CD4-positive, CD25-positive, alpha-beta regulatory T cell (primary cell): ENCODE measurements around the gene EXOC4. TPM values are rescaled to one million over a fixed set of nuclear protein-coding genes. Genes with fewer than 3 reads are reported as not detected.

Source experiments
- ATAC-seq, 2 donors: fragments of 150-1000 bp; cut with Tn5 transposase; one replicate each; pipeline ENCODE4 v1.10.0; 2021; ENCODE audit warnings: low read depth in 2 of 2, moderate number of reproducible peaks in 2 of 2, moderate library complexity in 1 of 2
- DNase-seq, 3 donors: peaks; one replicate each; pipeline versions ENCODE4 v3.0.0 to v3.0.0-alpha.2; 2012 to 2022; ENCODE audit warnings: mixed read lengths in 1 of 3
- H3K27ac ChIP-seq: one replicate; pipeline ENCODE4 v1.7.0; 2013; ENCODE audit warnings: mild to moderate bottlenecking, low read length; ENCODE audit not compliant: insufficient read depth, poor library complexity, severe bottlenecking
- H3K27me3 ChIP-seq: one replicate; pipeline ENCODE4 v1.7.0; 2013; ENCODE audit warnings: low read length; ENCODE audit not compliant: control insufficient read depth, insufficient read depth
- H3K36me3 ChIP-seq: one replicate; pipeline ENCODE4 v1.7.0; 2013; ENCODE audit warnings: mild to moderate bottlenecking, low read length, moderate library complexity; ENCODE audit not compliant: control insufficient read depth, insufficient read depth
- H3K4me1 ChIP-seq: 2 replicates; pipeline ENCODE4 v1.7.0; 2013; ENCODE audit warnings: mild to moderate bottlenecking, low read length; ENCODE audit not compliant: insufficient read depth, control insufficient read depth, poor library complexity, severe bottlenecking
- H3K4me3 ChIP-seq: one replicate; pipeline ENCODE4 v1.7.0; 2013; ENCODE audit warnings: low read depth, mild to moderate bottlenecking, low read length, moderate library complexity
- H3K9me3 ChIP-seq, 2 experiments: 1 replicate in 1 of 2; 2 replicates in 1 of 2; pipeline ENCODE4 v1.7.0; 2013; ENCODE audit warnings: low read length in 2 of 2, mild to moderate bottlenecking in 1 of 2, moderate library complexity in 1 of 2; ENCODE audit not compliant: control insufficient read depth in 2 of 2
- H3K27ac Mint-ChIP-seq, 3 donors: one replicate each; pipeline ENCODE4 v1.8.0; 2020 to 2022; ENCODE audit warnings: mild to moderate bottlenecking in 3 of 3, mixed read lengths in 3 of 3, moderate library complexity in 2 of 3
- H3K27me3 Mint-ChIP-seq: one replicate; pipeline ENCODE4 v1.8.0; 2022; ENCODE audit warnings: mild to moderate bottlenecking, mixed read lengths
- H3K36me3 Mint-ChIP-seq: one replicate; pipeline ENCODE4 v1.8.0; 2020; ENCODE audit warnings: mixed read lengths
- H3K4me1 Mint-ChIP-seq, 4 donors: one replicate each; pipeline ENCODE4 v1.8.0; 2020 to 2022; ENCODE audit warnings: mixed read lengths in 4 of 4, mild to moderate bottlenecking in 1 of 4
- H3K4me3 Mint-ChIP-seq, 4 donors: one replicate each; pipeline ENCODE4 v1.8.0; 2020 to 2022; ENCODE audit warnings: mild to moderate bottlenecking in 4 of 4, mixed read lengths in 4 of 4, moderate library complexity in 3 of 4
- H3K9me3 Mint-ChIP-seq, 7 donors: one replicate each; pipeline ENCODE4 v1.8.0; 2020 to 2022; ENCODE audit warnings: mixed read lengths in 7 of 7, mild to moderate bottlenecking in 3 of 7, moderate library complexity in 2 of 7
- polyA plus RNA-seq, 4 donors: library from polyadenylated mRNA; unstranded; fragments of 300-500 nt; fragmentation: Illumina TruSeq; gene quantifications; one replicate each; pipeline ENCODE4 v1.2.3, GENCODE V29; 2021
- total RNA-seq: library from RNA; stranded (reverse); gene quantifications from one replicate; pipeline ENCODE4 v1.2.3, GENCODE V29; 2022

EXOC4 gene
- total and polyA plus RNA-seq, 5 donors from 2014 or later = 39.1 to 118 (median 52.2) TPM

DNA sequence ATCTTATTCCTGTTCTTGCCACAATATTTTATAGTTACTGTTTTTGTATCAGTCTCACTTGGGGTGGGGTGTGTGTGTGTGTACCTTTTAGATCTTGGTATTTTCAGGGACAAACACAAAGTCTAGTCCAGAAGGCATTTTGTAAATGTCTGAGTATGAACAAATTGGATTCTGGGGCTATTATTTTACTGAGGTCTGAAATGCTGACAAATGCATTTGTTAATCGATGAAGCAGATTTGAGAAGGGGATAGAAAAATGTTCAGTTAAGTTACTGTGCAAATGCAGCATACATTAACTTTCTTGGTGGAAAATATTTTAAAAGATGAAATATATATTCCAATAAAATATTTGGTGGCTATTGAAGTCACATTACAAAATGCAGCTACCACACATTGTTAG, 267.4 kb downstream of the EXOC4 start:
- no peak overlapping the region for H3K4me3 Mint-ChIP-seq
- H3K36me3 ChIP-seq = no peaks in the 10 kb centered on the region

DNA sequence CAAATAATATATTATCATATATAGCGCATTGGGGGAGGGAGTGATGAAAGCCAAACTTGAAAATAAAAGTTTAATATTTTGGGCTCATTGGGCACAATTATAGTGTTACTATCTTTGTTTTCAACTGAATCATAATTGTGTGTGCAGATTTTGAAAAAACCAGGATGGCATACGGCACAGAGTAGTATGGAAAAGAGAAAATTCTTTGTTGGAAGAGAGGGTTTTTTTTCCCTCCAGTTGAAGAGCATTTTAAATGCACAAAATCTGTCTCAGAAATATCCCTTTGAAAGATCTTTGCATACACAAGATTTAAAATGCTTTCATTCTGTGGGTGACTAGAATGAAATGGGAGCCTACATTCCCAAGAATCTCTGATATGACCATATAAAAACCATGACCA, 269.6 kb downstream of the EXOC4 start:
- no peak overlapping the region for H3K4me3 Mint-ChIP-seq
- H3K9me3 Mint-ChIP-seq = peaks cover 0 to 4% (median 0%) of the 10 kb centered on the region in 7 donors
- no peak for DNase-seq
- Histone ChIP-seq H3K4me1 (no peaks in the 10 kb centered on the region), H3K27ac (no peak overlapping the region), H3K36me3 (no peaks in the 10 kb centered on the region), H3K9me3 (no peaks in the 10 kb centered on the region), H3K4me3 (no peak overlapping the region), H3K27me3 (no peaks in the 10 kb centered on the region)
- H3K4me1 Mint-ChIP-seq = peaks cover 0 to 10% (median 5%) of the 10 kb centered on the region in 4 donors
- H3K27ac Mint-ChIP-seq = no peak overlapping the region
- H3K27me3 Mint-ChIP-seq = no peaks in the 10 kb centered on the region
- ATAC-seq = no peak
- H3K36me3 Mint-ChIP-seq = peaks cover 10% of the 10 kb centered on the region

More for the DNA sequence above, 267.4 kb downstream of the EXOC4 start:
- ATAC-seq (no peak), DNase-seq (no peak)
- H3K4me3 ChIP-seq = no peak overlapping the region
- Mint-ChIP-seq H3K27ac (no peak overlapping the region), H3K36me3 (peaks cover 14% of the 10 kb centered on the region), H3K4me1 (peaks cover 0 to 13% (median 6%) of the 10 kb centered on the region in 4 donors), H3K27me3 (no peaks in the 10 kb centered on the region), H3K9me3 (peaks cover 0 to 8% (median 0%) of the 10 kb centered on the region in 7 donors)
- no peak overlapping the region for H3K27ac ChIP-seq
- H3K9me3 ChIP-seq = no peaks in the 10 kb centered on the region
- no peaks in the 10 kb centered on the region for H3K4me1 ChIP-seq
- H3K27me3 ChIP-seq = no peaks in the 10 kb centered on the region

DNA sequence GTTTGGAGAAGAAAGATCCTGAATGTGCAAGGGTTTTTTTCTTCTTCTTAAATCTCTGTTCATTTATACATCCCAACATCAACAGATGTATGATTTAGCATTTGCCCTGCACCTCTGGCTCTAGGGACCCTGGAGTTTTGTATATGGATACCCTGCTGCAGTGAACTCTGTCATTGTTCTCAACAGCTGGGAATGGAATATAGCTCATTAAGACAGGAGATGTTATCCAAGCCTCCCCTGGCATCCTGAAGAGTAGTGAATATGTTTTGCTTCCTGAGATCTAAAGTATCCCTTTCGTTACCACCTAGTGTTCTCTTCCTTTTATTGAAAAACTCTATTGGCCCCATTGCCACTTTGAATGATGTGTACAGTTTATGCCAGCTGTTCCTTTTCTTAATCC, 275.9 kb downstream of the EXOC4 start:
- H3K27ac ChIP-seq = no peak overlapping the region
- Mint-ChIP-seq H3K4me3 (no peak overlapping the region), H3K36me3 (no peaks in the 10 kb centered on the region), H3K4me1 (peaks cover under 1 to 12% (median 6%) of the 10 kb centered on the region in 4 donors), H3K27ac (no peak overlapping the region), H3K9me3 (peaks cover 0 to 4% (median 0%) of the 10 kb centered on the region in 7 donors), H3K27me3 (no peaks in the 10 kb centered on the region)
- ATAC-seq = no peak
- no peaks in the 10 kb centered on the region for H3K9me3 ChIP-seq
- H3K36me3 ChIP-seq = no peaks in the 10 kb centered on the region
- H3K27me3 ChIP-seq = no peaks in the 10 kb centered on the region
- DNase-seq = no peak
- no peak overlapping the region for H3K4me3 ChIP-seq
- no peaks in the 10 kb centered on the region for H3K4me1 ChIP-seq

DNA sequence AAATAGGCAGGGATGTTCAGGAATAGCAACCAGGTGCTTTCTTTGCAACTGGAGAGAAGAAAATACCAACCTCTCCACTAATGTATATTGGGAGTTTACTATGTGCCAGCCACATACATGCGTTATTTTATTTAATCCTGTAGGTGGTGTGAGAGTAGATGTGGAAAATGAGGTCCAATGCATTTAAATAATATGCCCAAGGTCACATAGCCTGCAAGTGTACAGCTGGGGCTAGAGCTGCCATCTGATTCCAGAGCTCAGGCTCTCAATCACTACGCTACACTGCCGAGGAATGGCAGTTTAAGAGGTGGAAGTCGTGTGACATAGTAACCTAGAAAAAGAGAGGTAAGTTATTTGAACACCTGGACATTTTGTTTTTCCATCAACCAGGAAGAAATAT, 277.0 kb downstream of the EXOC4 start:
- Histone ChIP-seq H3K36me3 (no peaks in the 10 kb centered on the region), H3K27ac (no peak overlapping the region), H3K4me3 (no peak overlapping the region), H3K9me3 (no peaks in the 10 kb centered on the region), H3K27me3 (no peaks in the 10 kb centered on the region), H3K4me1 (no peaks in the 10 kb centered on the region)
- no peak overlapping the region for H3K4me3 Mint-ChIP-seq
- peaks cover 0 to 2% (median 0%) of the 10 kb centered on the region in 7 donors for H3K9me3 Mint-ChIP-seq
- DNase-seq (no peak), ATAC-seq (no peak)
- peaks cover 2 to 12% (median 6%) of the 10 kb centered on the region in 4 donors for H3K4me1 Mint-ChIP-seq
- no peak overlapping the region for H3K27ac Mint-ChIP-seq
- H3K36me3 Mint-ChIP-seq = no peaks in the 10 kb centered on the region
- no peaks in the 10 kb centered on the region for H3K27me3 Mint-ChIP-seq

DNA sequence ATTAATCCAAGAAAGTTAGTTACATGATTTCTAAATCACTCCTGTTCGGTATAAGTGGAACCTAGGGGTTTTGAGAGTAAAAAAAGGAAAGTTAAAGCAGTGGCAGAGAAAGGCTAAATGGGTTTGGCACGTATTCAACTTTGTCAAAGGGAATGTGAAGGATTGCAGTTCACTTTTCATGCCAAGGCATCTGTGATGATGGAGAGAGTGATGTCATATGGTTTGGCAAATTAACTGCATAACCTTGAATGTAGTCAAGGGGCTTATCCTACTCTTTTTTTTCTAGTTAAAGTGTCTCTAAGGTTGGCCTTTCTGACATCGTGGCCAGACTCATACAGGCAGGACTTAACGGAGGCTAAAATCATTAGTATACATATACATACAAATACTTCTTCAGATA, 277.8 kb downstream of the EXOC4 start:
- H3K36me3 ChIP-seq = no peaks in the 10 kb centered on the region
- ATAC-seq = no peak
- H3K27ac Mint-ChIP-seq = no peak overlapping the region

DNA sequence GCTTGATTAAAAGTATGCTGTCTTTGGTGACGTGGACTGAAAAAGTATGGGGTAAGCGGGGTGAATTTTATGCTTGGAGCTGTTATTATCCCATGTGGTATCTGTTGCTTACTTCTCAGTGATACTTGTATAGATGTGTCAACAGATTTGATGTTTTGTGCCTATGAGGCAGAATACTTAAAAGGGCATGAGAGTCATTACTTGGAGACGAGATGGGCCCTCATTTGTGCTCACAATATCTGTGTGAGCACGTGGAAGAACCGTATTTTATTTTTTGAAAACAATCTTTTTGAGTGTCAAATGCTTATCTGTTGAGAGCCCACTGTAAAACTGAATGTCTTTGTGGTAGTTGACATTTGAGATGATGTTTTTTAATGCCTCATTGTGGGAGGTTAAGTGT, 281.9 kb downstream of the EXOC4 start:
- no peak overlapping the region for H3K27ac Mint-ChIP-seq

More for the DNA sequence above, 277.8 kb downstream of the EXOC4 start:
- DNase-seq = no peak
- Histone ChIP-seq H3K27ac (no peak overlapping the region), H3K4me1 (no peaks in the 10 kb centered on the region), H3K9me3 (no peaks in the 10 kb centered on the region), H3K4me3 (no peak overlapping the region), H3K27me3 (no peaks in the 10 kb centered on the region)
- H3K36me3 Mint-ChIP-seq = no peaks in the 10 kb centered on the region
- H3K27me3 Mint-ChIP-seq = no peaks in the 10 kb centered on the region
- H3K4me3 Mint-ChIP-seq = no peak overlapping the region
- peaks cover 0 to 2% (median 0%) of the 10 kb centered on the region in 7 donors for H3K9me3 Mint-ChIP-seq
- H3K4me1 Mint-ChIP-seq = peaks cover 0 to 11% (median 5%) of the 10 kb centered on the region in 4 donors

DNA sequence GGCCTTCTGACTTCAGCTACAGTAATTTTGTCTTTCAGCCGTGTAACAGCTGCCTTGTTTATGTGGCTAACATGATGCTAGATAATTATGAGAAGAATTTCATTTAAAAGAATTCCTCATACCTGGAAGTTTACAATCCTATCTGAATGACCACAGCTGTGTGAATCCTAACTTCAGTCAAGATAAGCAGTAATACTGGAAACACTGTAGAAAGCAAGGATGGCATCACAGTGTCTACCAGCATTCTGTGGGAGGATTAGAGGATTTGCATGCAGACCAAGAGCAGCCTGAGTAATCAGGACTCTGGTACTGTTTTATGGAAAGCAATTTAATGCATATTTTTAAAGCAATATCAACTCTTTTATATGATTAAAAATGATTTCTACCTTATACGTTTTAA, 282.4 kb downstream of the EXOC4 start:
- ATAC-seq (no peak), DNase-seq (no peak)
- Mint-ChIP-seq H3K27me3 (no peaks in the 10 kb centered on the region), H3K4me3 (no peak overlapping the region), H3K9me3 (peaks cover 0 to 2% (median 0%) of the 10 kb centered on the region in 7 donors), H3K27ac (no peak overlapping the region), H3K4me1 (peaks cover 0 to 20% (median 14%) of the 10 kb centered on the region in 4 donors), H3K36me3 (peaks cover 9% of the 10 kb centered on the region)
- H3K27me3 ChIP-seq = no peaks in the 10 kb centered on the region
- no peaks in the 10 kb centered on the region for H3K4me1 ChIP-seq
- H3K36me3 ChIP-seq = no peaks in the 10 kb centered on the region
- no peak overlapping the region for H3K27ac ChIP-seq
- H3K9me3 ChIP-seq = no peaks in the 10 kb centered on the region
- H3K4me3 ChIP-seq = no peak overlapping the region

More for the DNA sequence above, 281.9 kb downstream of the EXOC4 start:
- H3K4me1 ChIP-seq = no peaks in the 10 kb centered on the region
- Mint-ChIP-seq H3K4me3 (no peak overlapping the region), H3K36me3 (peaks cover 9% of the 10 kb centered on the region), H3K4me1 (peaks cover 0 to 20% (median 14%) of the 10 kb centered on the region in 4 donors), H3K27me3 (no peaks in the 10 kb centered on the region), H3K9me3 (peaks cover 0 to 2% (median 0%) of the 10 kb centered on the region in 7 donors)
- no peak overlapping the region for H3K27ac ChIP-seq
- ATAC-seq (no peak), DNase-seq (no peak)
- H3K27me3 ChIP-seq = no peaks in the 10 kb centered on the region
- H3K9me3 ChIP-seq = no peaks in the 10 kb centered on the region
- no peak overlapping the region for H3K4me3 ChIP-seq
- H3K36me3 ChIP-seq = no peaks in the 10 kb centered on the region

DNA sequence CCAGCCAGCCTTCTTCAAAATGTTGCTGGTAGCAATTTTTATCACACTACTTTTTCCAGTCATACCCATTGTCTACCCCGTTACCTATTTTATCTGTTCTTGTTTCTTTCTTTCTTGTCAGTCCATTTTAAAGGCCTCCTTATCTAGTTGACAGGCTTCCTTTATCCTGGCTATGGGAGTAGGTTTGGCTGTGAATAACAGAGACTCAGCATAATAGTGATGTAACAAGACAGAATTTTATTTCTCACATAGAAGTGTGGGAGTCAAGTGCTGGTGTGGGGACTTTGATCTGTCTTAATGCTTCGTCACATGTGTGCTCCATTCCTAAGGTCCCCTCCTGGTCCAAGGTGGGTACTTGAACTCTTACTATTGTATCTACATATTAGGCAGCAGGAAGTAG, 283.6 kb downstream of the EXOC4 start:
- ATAC-seq = no peak
- Histone ChIP-seq H3K4me3 (no peak overlapping the region), H3K27me3 (no peaks in the 10 kb centered on the region), H3K36me3 (no peaks in the 10 kb centered on the region), H3K9me3 (no peaks in the 10 kb centered on the region), H3K27ac (no peak overlapping the region), H3K4me1 (no peaks in the 10 kb centered on the region)
- Mint-ChIP-seq H3K4me3 (no peak overlapping the region), H3K27ac (peak overlapping the region in 2 of 3 donors; percentile 29 to 85), H3K4me1 (peaks cover 0 to 20% (median 15%) of the 10 kb centered on the region in 4 donors), H3K36me3 (peaks cover 9% of the 10 kb centered on the region), H3K9me3 (no peaks in the 10 kb centered on the region), H3K27me3 (no peaks in the 10 kb centered on the region)
- no peak for DNase-seq
